Gastrocnemius medialis (tissue), 4 donors: ENCODE measurements around the gene HELZ2.

Experiments used
- POLR2A ChIP-seq, 2 donors: fragments of 450-650 bp; IDR thresholded peaks; one replicate each; pipeline ENCODE4 v1.6.1; 2017; ENCODE audit warnings: antibody characterized with exemption in 2 of 2, mild to moderate bottlenecking in 2 of 2, moderate library complexity in 2 of 2
- TF ChIP-seq, protein P1 (sequence below), 5 experiments: fragments of 450-650 bp in 3 of 5; fragments of 200-600 bp in 2 of 5; sonication (generic) in 2 of 5; IDR thresholded peaks in 4 of 5; conservative IDR thresholded peaks in 1 of 5; 1 replicate in 4 of 5; 2 replicates in 1 of 5; pipeline ENCODE4 v1.5.1; 2016 to 2019; ENCODE audit warnings: antibody characterized with exemption in 5 of 5, mild to moderate bottlenecking in 3 of 5, moderate library complexity in 3 of 5

- TF ChIP-seq, protein P1, sequence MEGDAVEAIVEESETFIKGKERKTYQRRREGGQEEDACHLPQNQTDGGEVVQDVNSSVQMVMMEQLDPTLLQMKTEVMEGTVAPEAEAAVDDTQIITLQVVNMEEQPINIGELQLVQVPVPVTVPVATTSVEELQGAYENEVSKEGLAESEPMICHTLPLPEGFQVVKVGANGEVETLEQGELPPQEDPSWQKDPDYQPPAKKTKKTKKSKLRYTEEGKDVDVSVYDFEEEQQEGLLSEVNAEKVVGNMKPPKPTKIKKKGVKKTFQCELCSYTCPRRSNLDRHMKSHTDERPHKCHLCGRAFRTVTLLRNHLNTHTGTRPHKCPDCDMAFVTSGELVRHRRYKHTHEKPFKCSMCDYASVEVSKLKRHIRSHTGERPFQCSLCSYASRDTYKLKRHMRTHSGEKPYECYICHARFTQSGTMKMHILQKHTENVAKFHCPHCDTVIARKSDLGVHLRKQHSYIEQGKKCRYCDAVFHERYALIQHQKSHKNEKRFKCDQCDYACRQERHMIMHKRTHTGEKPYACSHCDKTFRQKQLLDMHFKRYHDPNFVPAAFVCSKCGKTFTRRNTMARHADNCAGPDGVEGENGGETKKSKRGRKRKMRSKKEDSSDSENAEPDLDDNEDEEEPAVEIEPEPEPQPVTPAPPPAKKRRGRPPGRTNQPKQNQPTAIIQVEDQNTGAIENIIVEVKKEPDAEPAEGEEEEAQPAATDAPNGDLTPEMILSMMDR (IDR thresholded peaks at IDR 0.05 in 4 of 5, conservative IDR thresholded peaks at IDR 0.05 in 1 of 5): no peak
- TF ChIP-seq POLR2A (IDR thresholded peaks at IDR 0.05): no peak
These were observed 23.0 kb downstream of the HELZ2 start for GRCh38 chr20:63551068-63551467.
